Activated CD8-positive, alpha-beta memory T cell treated with anti-CD3 and anti-CD28 coated beads, Interleukin-2, amount 10 ng/mL, durations not matched to agents 7 days and 5 days (primary cell): ENCODE results near the gene LASP1NB.

ENCODE experiments used
- ATAC-seq: fragments of 150-1000 bp; cut with Tn5 transposase; one replicate; pipeline ENCODE4 v1.10.0; 2021; ENCODE audit warnings: moderate library complexity
- CTCF ChIA-PET: fragments of 350-600 bp; sonication (Branson Sonifier 250); formaldehyde crosslinking; loops from one replicate; lab custom pipeline; 2021; ENCODE audit warnings: antibody characterized with exemption; lab: Charles Lee
- DNase-seq: peaks from one replicate; pipeline ENCODE4 v3.0.0-alpha.2; 2020
- H3K27ac Mint-ChIP-seq: one replicate; pipeline ENCODE4 v1.8.0; 2021; ENCODE audit warnings: mild to moderate bottlenecking, mixed read lengths
- H3K27me3 Mint-ChIP-seq: one replicate; pipeline ENCODE4 v1.8.0; 2021; ENCODE audit warnings: mixed read lengths
- H3K36me3 Mint-ChIP-seq: one replicate; pipeline ENCODE4 v1.8.0; 2021; ENCODE audit warnings: mild to moderate bottlenecking, mixed read lengths
- H3K4me1 Mint-ChIP-seq: one replicate; pipeline ENCODE4 v1.8.0; 2021; ENCODE audit warnings: mixed read lengths
- H3K4me3 Mint-ChIP-seq: one replicate; pipeline ENCODE4 v1.8.0; 2021; ENCODE audit warnings: mild to moderate bottlenecking, moderate library complexity, mixed read lengths
- H3K9me3 Mint-ChIP-seq: one replicate; pipeline ENCODE4 v1.8.0; 2022; ENCODE audit warnings: low read depth, mixed read lengths

Gene LASP1NB

GRCh38 chr17:38925263-38925995, at the start of gene LASP1NB:
LASP1NB (plus strand) TSS chr17:38925614.
- H3K4me3 Mint-ChIP-seq = peak within 1 kb of the TSS; percentile 58
- H3K4me1 Mint-ChIP-seq = peaks cover 34% of the 10 kb centered on the region
- peak; percentile 83 for DNase-seq
- no peaks in the 10 kb centered on the region for H3K9me3 Mint-ChIP-seq
- H3K36me3 Mint-ChIP-seq = peaks cover 3% of the 10 kb centered on the region
- CTCF ChIA-PET = interaction anchor here (1.0 to 5.1 kb wide), 20 partner anchors 8 to 249 kb away, joined by 3 to 55 read pairs (median 4); partner anchors contain the start of genes FBXO47, LASP1 and PLXDC1
- no peaks in the 10 kb centered on the region for H3K27me3 Mint-ChIP-seq
- peak; percentile 62 for ATAC-seq
- peak within 1 kb of the TSS; percentile 67 for H3K27ac Mint-ChIP-seq

DNA sequence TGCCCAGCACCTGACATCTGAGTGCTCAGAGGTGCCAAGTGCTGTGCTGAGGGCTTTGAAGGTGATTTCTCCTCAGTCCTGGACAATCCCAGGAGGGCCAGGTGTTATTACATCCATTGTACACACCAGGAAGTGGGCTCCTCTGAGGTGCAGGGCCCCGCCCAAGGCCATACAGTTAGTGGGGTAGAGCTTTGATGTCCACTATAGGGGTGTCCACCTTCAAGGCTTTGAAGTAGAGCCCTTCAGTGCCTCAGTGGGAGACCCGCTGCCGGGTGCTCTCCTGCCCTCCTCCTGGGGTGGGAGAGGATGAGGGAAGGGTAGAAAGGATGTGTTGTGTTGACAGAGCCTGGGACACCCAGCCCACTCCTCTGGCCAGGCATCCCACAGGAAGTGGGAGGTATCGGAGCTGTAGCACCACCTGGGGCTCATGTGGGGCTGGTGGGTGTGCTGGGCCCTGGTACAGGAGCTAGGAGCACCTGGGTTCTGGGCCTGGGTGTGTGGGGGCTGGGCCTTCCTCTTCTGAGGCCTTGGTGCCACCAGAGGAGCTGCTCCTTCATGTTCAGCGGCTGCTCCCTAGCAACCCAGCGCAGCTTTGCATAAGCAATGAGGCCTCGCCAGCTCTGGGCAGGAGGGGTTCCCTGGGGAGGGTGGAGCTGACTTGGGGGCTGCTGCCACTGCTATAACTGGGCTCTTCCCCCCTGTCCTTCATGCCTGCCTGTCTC, 48.1 kb upstream of the LASP1NB start:
- CTCF ChIA-PET = interaction anchor here (0.5 to 2.4 kb wide), 10 partner anchors 14 to 589 kb away, joined by 3 to 7 read pairs (median 3); no protein-coding TSS in a partner anchor

GRCh38 chr17:38879878-38880665, 45.3 kb upstream of the LASP1NB start:
- ATAC-seq = no peak
- peaks cover 86% of the 10 kb centered on the region for H3K4me1 Mint-ChIP-seq
- H3K27ac Mint-ChIP-seq = peak overlapping the region; percentile 87
- H3K27me3 Mint-ChIP-seq = no peaks in the 10 kb centered on the region
- DNase-seq = no peak
- peaks cover 55% of the 10 kb centered on the region for H3K36me3 Mint-ChIP-seq
- CTCF ChIA-PET = interaction anchor here (1.4 to 4.6 kb wide), 3 partner anchors 11 to 294 kb away, joined by 4 to 18 read pairs (median 11); partner anchors contain the start of gene LASP1
- peak overlapping the region; percentile 34 for H3K4me3 Mint-ChIP-seq
- no peaks in the 10 kb centered on the region for H3K9me3 Mint-ChIP-seq

More for the DNA sequence above, 48.1 kb upstream of the LASP1NB start:
- H3K9me3 Mint-ChIP-seq = no peaks in the 10 kb centered on the region
- peaks cover 92% of the 10 kb centered on the region for H3K4me1 Mint-ChIP-seq
- ATAC-seq (peak; percentile 44), DNase-seq (peak; percentile 66)
- H3K4me3 Mint-ChIP-seq = peak overlapping the region; percentile 20
- H3K27ac Mint-ChIP-seq = peak overlapping the region; percentile 73
- H3K27me3 Mint-ChIP-seq = no peaks in the 10 kb centered on the region
- peaks cover 38% of the 10 kb centered on the region for H3K36me3 Mint-ChIP-seq

GRCh38 chr17:38881600-38882191, 43.7 kb upstream of the LASP1NB start:
- Mint-ChIP-seq H3K4me1 (peaks cover 88% of the 10 kb centered on the region), H3K9me3 (no peaks in the 10 kb centered on the region), H3K27me3 (no peaks in the 10 kb centered on the region), H3K36me3 (peaks cover 63% of the 10 kb centered on the region), H3K4me3 (peak overlapping the region; percentile 14), H3K27ac (peak overlapping the region; percentile 87)
- ATAC-seq = peak; percentile 45
- peak; percentile 82 for DNase-seq
- CTCF ChIA-PET = interaction anchor here (0.9 to 4.6 kb wide), 10 partner anchors 10 to 271 kb away, joined by 3 to 18 read pairs (median 4); partner anchors contain the start of genes LASP1 and LASP1NB

- CTCF ChIA-PET = interaction anchor here (1.6 to 4.6 kb wide), 4 partner anchors 13 to 43 kb away, joined by 4 to 18 read pairs (median 10); partner anchors contain the start of genes LASP1 and LASP1NB
- no peak for DNase-seq
- Mint-ChIP-seq H3K4me1 (peaks cover 83% of the 10 kb centered on the region), H3K36me3 (peaks cover 62% of the 10 kb centered on the region), H3K27ac (peak overlapping the region; percentile 87), H3K4me3 (no peak overlapping the region), H3K27me3 (no peaks in the 10 kb centered on the region), H3K9me3 (no peaks in the 10 kb centered on the region)
- ATAC-seq = no peak
Observed at GRCh38 chr17:38882870-38883269, 42.5 kb upstream of the LASP1NB start.

GRCh38 chr17:38883592-38884526, 41.6 kb upstream of the LASP1NB start:
- Mint-ChIP-seq H3K36me3 (peaks cover 59% of the 10 kb centered on the region), H3K4me1 (peaks cover 81% of the 10 kb centered on the region), H3K4me3 (peak overlapping the region; percentile 55), H3K27me3 (no peaks in the 10 kb centered on the region), H3K27ac (peak overlapping the region; percentile 87), H3K9me3 (no peaks in the 10 kb centered on the region)
- no peak for DNase-seq
- CTCF ChIA-PET = interaction anchor here (0.6 to 2.6 kb wide), 9 partner anchors 9 to 83 kb away, joined by 3 to 16 read pairs (median 5); partner anchors contain the start of genes FBXO47 and LASP1NB
- ATAC-seq = no peak

- no peaks in the 10 kb centered on the region for H3K27me3 Mint-ChIP-seq
- ATAC-seq = no peak
- H3K4me1 Mint-ChIP-seq = peaks cover 86% of the 10 kb centered on the region
- peaks cover 59% of the 10 kb centered on the region for H3K36me3 Mint-ChIP-seq
- no peaks in the 10 kb centered on the region for H3K9me3 Mint-ChIP-seq
- no peak for DNase-seq
- no peak overlapping the region for H3K27ac Mint-ChIP-seq
- CTCF ChIA-PET = interaction anchor here (0.7 to 2.9 kb wide), 8 partner anchors 9 to 290 kb away, joined by 3 to 16 read pairs (median 5); partner anchors contain the start of genes LASP1 and LASP1NB
- H3K4me3 Mint-ChIP-seq = no peak overlapping the region
Observed at GRCh38 chr17:38885044-38885727, 40.2 kb upstream of the LASP1NB start.

GRCh38 chr17:38885728-38886642, 39.4 kb upstream of the LASP1NB start:
- Mint-ChIP-seq H3K27me3 (no peaks in the 10 kb centered on the region), H3K36me3 (peaks cover 54% of the 10 kb centered on the region), H3K4me3 (peak overlapping the region; percentile 4), H3K27ac (peak overlapping the region; percentile 67), H3K9me3 (no peaks in the 10 kb centered on the region), H3K4me1 (peaks cover 86% of the 10 kb centered on the region)
- no peak for ATAC-seq
- no peak for DNase-seq
- CTCF ChIA-PET = interaction anchor here (0.7 to 2.9 kb wide), 10 partner anchors 8 to 289 kb away, joined by 3 to 16 read pairs (median 4); partner anchors contain the start of genes LASP1 and LASP1NB

DNA sequence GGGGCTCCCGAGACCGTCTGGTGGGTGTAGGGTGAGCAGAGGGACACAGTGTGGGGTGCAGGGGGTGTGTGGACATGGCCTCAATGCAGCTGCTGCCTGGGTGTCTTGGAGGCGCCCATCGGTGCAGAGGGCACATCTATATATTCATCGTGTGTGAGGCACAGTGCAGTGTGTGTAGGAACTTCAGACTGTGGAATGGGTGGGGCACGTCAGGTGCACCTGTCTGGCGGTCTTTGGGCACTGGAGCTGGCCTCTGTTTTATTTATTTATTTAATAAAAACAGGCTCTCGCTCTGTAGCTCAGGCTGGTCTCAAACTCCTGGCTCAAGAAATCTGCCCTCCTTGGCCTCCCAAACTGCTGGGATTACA, 38.8 kb upstream of the LASP1NB start:
- CTCF ChIA-PET = interaction anchor here (1.2 to 2.9 kb wide), 5 partner anchors 13 to 288 kb away, joined by 3 to 8 read pairs (median 5); partner anchors contain the start of gene LASP1
- no peak overlapping the region for H3K4me3 Mint-ChIP-seq

GRCh38 chr17:38888842-38889241, 36.6 kb upstream of the LASP1NB start:
- no peak for DNase-seq
- peak overlapping the region; percentile 62 for H3K27ac Mint-ChIP-seq
- H3K27me3 Mint-ChIP-seq = no peaks in the 10 kb centered on the region
- H3K4me3 Mint-ChIP-seq = no peak overlapping the region
- H3K36me3 Mint-ChIP-seq = peaks cover 33% of the 10 kb centered on the region
- peaks cover 87% of the 10 kb centered on the region for H3K4me1 Mint-ChIP-seq
- no peaks in the 10 kb centered on the region for H3K9me3 Mint-ChIP-seq
- CTCF ChIA-PET = interaction anchor here (1.6 kb wide), 1 partner anchor 18 kb away, joined by 3 read pairs; no protein-coding TSS in a partner anchor
- no peak for ATAC-seq

More for the DNA sequence above, 38.8 kb upstream of the LASP1NB start:
- DNase-seq (no peak), ATAC-seq (no peak)
- H3K9me3 Mint-ChIP-seq = no peaks in the 10 kb centered on the region
- peaks cover 48% of the 10 kb centered on the region for H3K36me3 Mint-ChIP-seq
- peaks cover 86% of the 10 kb centered on the region for H3K4me1 Mint-ChIP-seq
- H3K27me3 Mint-ChIP-seq = no peaks in the 10 kb centered on the region
- peak overlapping the region; percentile 67 for H3K27ac Mint-ChIP-seq
